HL-60 (cell line): Measurements from ENCODE around the gene CALHM6.
A peak's percentile ranks its signal among the peaks of the same experiment; 100 is the strongest.

Experiments
- DNase-seq, 2 experiments: peaks; one replicate each; pipeline ENCODE4 v3.0.0-alpha.2; 2010 to 2020; ENCODE audit warnings: low read depth in 1 of 2, low spot score in 1 of 2
- H3K27ac ChIP-seq: fragments of 250-450 bp; sonication (Bioruptor Pico); replicated peaks from 2 replicates; pipeline ENCODE4 v1.5.1; 2020; ENCODE audit warnings: mild to moderate bottlenecking, moderate library complexity
- H3K27me3 ChIP-seq: fragments of 250-450 bp; sonication (Bioruptor Pico); 2 replicates; pipeline ENCODE4 v1.5.1; 2021; ENCODE audit warnings: mild to moderate bottlenecking, moderate library complexity; ENCODE audit not compliant: insufficient read depth, poor library complexity, severe bottlenecking
- H3K4me3 ChIP-seq: replicated peaks from 2 replicates; pipeline ENCODE4 v1.5.1; 2011; ENCODE audit warnings: mild to moderate bottlenecking, control low read depth, low read length; ENCODE audit not compliant: insufficient read depth
- CTCF ChIP-seq: IDR thresholded peaks from one replicate; pipeline ENCODE4 v1.5.1; 2011; ENCODE audit warnings: low read length, control low read depth, inconsistent platforms; ENCODE audit not compliant: insufficient read depth
- GABPA ChIP-seq: IDR thresholded peaks from 2 replicates; pipeline ENCODE4 v1.6.1; 2012; ENCODE audit warnings: low read depth
- POLR2AphosphoS5 ChIP-seq: IDR thresholded peaks from 2 replicates; pipeline ENCODE4 v1.6.1; 2012; ENCODE audit warnings: low read depth
- REST ChIP-seq: IDR thresholded peaks from 2 replicates; pipeline ENCODE4 v1.6.1; 2012; ENCODE audit warnings: low read depth; ENCODE audit not compliant: insufficient replicate concordance
- SPI1 ChIP-seq: IDR thresholded peaks from 2 replicates; pipeline ENCODE4 v1.6.1; 2012; ENCODE audit warnings: low read depth, mild to moderate bottlenecking, borderline replicate concordance

Gene CALHM6

GRCh38 chr6:116444575-116444974, 16.6 kb upstream of the CALHM6 start:
- TF ChIP-seq POLR2AphosphoS5 = no peak
- no peak for TF ChIP-seq GABPA
- no peak for TF ChIP-seq SPI1
- TF ChIP-seq REST = no peak
- no peak for TF ChIP-seq CTCF
- H3K4me3 ChIP-seq = no peak overlapping the region
- no peak for DNase-seq
- H3K27me3 ChIP-seq = no peaks in the 10 kb centered on the region
- H3K27ac ChIP-seq = no peak overlapping the region

GRCh38 chr6:116445102-116445501, 16.1 kb upstream of the CALHM6 start:
- no peak for TF ChIP-seq SPI1
- TF ChIP-seq POLR2AphosphoS5 = no peak
- TF ChIP-seq REST = no peak
- TF ChIP-seq GABPA = no peak
- TF ChIP-seq CTCF = no peak
- Histone ChIP-seq H3K27me3 (no peaks in the 10 kb centered on the region), H3K27ac (no peak overlapping the region), H3K4me3 (no peak overlapping the region)
- DNase-seq = no peak

GRCh38 chr6:116446399-116446798, 14.8 kb upstream of the CALHM6 start:
- no peak overlapping the region for H3K27ac ChIP-seq
- peak; percentile 95 for TF ChIP-seq SPI1
- TF ChIP-seq GABPA = no peak
- H3K4me3 ChIP-seq = no peak overlapping the region
- peak in 1 of 2 experiments; percentile 35 for DNase-seq
- H3K27me3 ChIP-seq = no peaks in the 10 kb centered on the region

- H3K27ac ChIP-seq = no peak overlapping the region
- no peaks in the 10 kb centered on the region for H3K27me3 ChIP-seq
- DNase-seq = no peak
- TF ChIP-seq SPI1 = no peak
- no peak overlapping the region for H3K4me3 ChIP-seq
Observed at GRCh38 chr6:116447052-116447451, 14.1 kb upstream of the CALHM6 start.

- Histone ChIP-seq H3K4me3 (no peak overlapping the region), H3K27ac (no peak overlapping the region; the same call in 1 of the 2 replicates), H3K27me3 (no peaks in the 10 kb centered on the region)
- peak; percentile 78 to 94 for DNase-seq
- TF ChIP-seq POLR2AphosphoS5 (peak; percentile 39; the same call in 1 of the 2 replicates), SPI1 (no peak)
Observed at GRCh38 chr6:116447496-116448011, 13.6 kb upstream of the CALHM6 start.
